ENCODE results near the gene GPHN. TPM values are rescaled to one million over a fixed set of nuclear protein-coding genes. Genes with fewer than 3 reads are reported as not detected.

Gene GPHN
- total RNA-seq, 2 donors from 2014 or later = 13.5 to 18.7 TPM

DNA sequence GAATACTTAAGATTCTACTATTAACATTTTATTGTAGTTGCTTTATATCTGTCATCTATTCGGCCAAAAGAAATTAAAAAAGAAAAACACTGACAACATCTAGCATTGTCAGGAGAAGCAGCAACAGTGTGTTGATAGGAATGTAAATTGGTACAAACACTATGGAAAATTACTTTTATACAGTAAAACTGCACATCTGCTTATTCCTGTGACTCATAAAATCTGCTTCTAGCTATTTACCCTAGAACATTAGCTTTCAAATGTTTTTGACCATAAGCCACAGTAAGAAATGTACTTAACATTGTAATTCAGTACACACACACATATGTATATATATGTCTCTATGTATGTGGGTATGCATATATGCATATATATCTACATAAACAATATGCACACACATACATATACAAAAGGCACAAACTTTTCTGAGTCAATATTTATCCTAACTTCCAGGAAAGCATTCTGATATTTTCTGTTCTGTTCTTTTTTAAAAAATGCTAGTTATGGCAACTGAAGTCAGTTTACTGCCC lies 402.4 kb downstream of the GPHN start:
- WGBS = 80% methylated on average over 1 of the region's 1 CpG
- intact Hi-C loops (cut with DNase I) = no loop called here
- no peak overlapping the region for H3K4me3 ChIP-seq
- no peaks in the 10 kb centered on the region for H3K36me3 ChIP-seq
- no peak for DNase-seq (ENCODE audit: low spot score)
- no peak for TF ChIP-seq POLR2A (IDR thresholded peaks at IDR 0.05)
- no peak for TF ChIP-seq POLR2AphosphoS5 (IDR thresholded peaks at IDR 0.05)
- no peak for TF ChIP-seq CTCF (IDR thresholded peaks at IDR 0.05)
- H3K27ac ChIP-seq = no peak overlapping the region
- no peaks in the 10 kb centered on the region for H3K4me1 ChIP-seq (replicated peaks)
- no peaks in the 10 kb centered on the region for H3K27me3 ChIP-seq (replicated peaks; ENCODE audit: insufficient read depth)
- no peaks in the 10 kb centered on the region for H3K9me3 ChIP-seq

DNA sequence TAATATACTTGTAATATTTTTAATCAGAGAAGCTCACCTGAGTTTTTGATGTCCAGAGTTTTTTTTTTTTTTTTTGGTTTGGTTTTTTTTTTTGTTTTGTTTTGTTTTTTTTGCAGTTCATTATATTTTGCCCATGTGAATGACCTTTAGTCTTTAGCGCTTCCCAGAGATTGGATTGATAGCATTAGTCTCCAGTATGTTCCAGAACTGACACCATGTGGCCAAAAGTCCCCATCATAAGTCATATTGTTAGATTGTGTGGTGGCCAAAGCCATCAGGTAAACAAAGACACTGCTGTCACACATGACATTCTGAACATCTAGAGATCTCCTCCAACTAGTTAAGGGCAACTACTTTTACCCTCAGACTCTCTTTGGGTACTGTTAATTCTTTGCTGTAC lies 408.5 kb downstream of the GPHN start:
- Histone ChIP-seq H3K27ac (no peak overlapping the region), H3K27me3 (replicated peaks; ENCODE audit: insufficient read depth) (no peaks in the 10 kb centered on the region), H3K4me3 (no peak overlapping the region), H3K36me3 (no peaks in the 10 kb centered on the region), H3K9me3 (no peaks in the 10 kb centered on the region), H3K4me1 (replicated peaks) (no peaks in the 10 kb centered on the region)
- intact Hi-C loops (cut with DNase I) = no loop called here
- WGBS = 95% methylated on average over 1 of the region's 1 CpG
- no peak for TF ChIP-seq POLR2AphosphoS5 (IDR thresholded peaks at IDR 0.05)
- TF ChIP-seq CTCF (IDR thresholded peaks at IDR 0.05) = no peak
- TF ChIP-seq POLR2A (IDR thresholded peaks at IDR 0.05) = no peak
- no peak for DNase-seq (ENCODE audit: low spot score)

DNA sequence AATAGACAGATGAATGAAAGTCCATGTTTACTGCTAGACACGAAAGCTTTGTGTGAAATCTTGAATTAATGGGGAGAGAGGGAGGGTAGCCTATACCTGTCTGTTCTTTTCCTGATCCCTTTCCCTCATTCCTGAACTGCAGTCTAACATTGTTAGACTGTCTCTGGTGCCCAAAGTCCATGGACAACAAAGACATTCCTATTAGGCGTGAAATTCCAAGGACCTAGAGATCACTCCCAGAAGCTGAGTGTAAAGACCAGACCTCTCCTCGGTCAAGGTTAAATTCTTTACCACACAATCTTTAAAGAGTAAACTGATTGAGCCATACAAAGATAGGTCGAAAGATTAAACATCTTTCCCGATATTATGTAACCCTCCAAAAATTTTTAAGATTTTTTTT lies 410.6 kb downstream of the GPHN start:
- intact Hi-C loops (cut with DNase I) = no loop called here
- no peak for DNase-seq (ENCODE audit: low spot score)
- H3K36me3 ChIP-seq = no peaks in the 10 kb centered on the region
- H3K9me3 ChIP-seq = no peaks in the 10 kb centered on the region
- no peak for TF ChIP-seq POLR2AphosphoS5 (IDR thresholded peaks at IDR 0.05)
- TF ChIP-seq POLR2A (IDR thresholded peaks at IDR 0.05) = no peak
- no peak for TF ChIP-seq CTCF (IDR thresholded peaks at IDR 0.05)
- 85% methylated on average over 5 of the region's 5 CpGs for WGBS
- H3K27ac ChIP-seq = no peak overlapping the region
- no peaks in the 10 kb centered on the region for H3K4me1 ChIP-seq (replicated peaks)
- no peaks in the 10 kb centered on the region for H3K27me3 ChIP-seq (replicated peaks; ENCODE audit: insufficient read depth)
- H3K4me3 ChIP-seq = no peak overlapping the region

DNA sequence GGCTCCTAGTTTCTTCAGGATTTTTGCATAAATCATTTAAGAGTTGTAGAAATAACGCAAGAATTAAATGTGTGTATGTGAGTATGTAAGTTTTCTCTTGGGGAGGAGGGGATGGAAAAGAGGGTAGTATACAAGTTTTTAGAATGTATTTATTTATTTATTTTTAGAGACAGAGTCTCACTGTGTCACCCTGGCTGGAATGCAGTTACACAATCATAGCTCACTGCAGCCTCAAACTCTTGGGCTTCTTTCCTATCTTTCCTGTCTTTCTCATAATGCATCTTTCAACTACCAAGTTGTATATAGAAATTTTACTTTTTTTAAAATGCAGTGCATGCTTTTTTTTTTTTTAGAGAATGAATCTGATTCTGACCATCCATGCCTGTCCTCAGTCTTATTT lies 412.2 kb downstream of the GPHN start:
- no peaks in the 10 kb centered on the region for H3K4me1 ChIP-seq (replicated peaks)
- H3K27me3 ChIP-seq (replicated peaks; ENCODE audit: insufficient read depth) = no peaks in the 10 kb centered on the region
- no peak for DNase-seq (ENCODE audit: low spot score)
- no peaks in the 10 kb centered on the region for H3K36me3 ChIP-seq
- no peak for TF ChIP-seq POLR2AphosphoS5 (IDR thresholded peaks at IDR 0.05)
- no peak for TF ChIP-seq POLR2A (IDR thresholded peaks at IDR 0.05)
- TF ChIP-seq CTCF (IDR thresholded peaks at IDR 0.05) = no peak
- WGBS = 95% methylated on average over 1 of the region's 1 CpG
- intact Hi-C loops (cut with DNase I) = no loop called here
- H3K27ac ChIP-seq = no peak overlapping the region
- no peaks in the 10 kb centered on the region for H3K9me3 ChIP-seq
- no peak overlapping the region for H3K4me3 ChIP-seq

DNA sequence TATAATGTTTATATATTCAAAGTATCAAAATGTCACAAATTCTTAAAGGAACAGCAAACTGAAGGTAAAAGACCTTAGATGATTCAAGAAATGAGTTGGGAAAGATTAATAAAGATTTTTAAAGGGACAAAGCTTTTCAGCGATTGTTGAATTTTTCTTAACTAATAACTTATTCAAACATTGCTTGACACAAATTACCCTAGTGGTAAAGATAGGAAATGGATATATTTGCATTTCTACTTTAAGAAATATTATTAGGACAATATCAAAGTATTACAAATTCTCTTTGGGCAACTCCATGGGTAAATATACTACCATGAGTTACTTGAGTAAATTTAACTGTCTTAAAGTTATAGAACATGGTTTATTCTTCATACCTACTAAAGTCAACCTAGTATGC lies 415.3 kb downstream of the GPHN start:
- Histone ChIP-seq H3K27ac (no peak overlapping the region), H3K27me3 (replicated peaks; ENCODE audit: insufficient read depth) (no peaks in the 10 kb centered on the region), H3K4me1 (replicated peaks) (no peaks in the 10 kb centered on the region), H3K9me3 (no peaks in the 10 kb centered on the region), H3K4me3 (no peak overlapping the region), H3K36me3 (no peaks in the 10 kb centered on the region)
- TF ChIP-seq POLR2AphosphoS5 (IDR thresholded peaks at IDR 0.05) (no peak), CTCF (IDR thresholded peaks at IDR 0.05) (peak in 1 of 4 experiments; percentile 39)
- intact Hi-C loops (cut with DNase I) = no loop called here
- no peak for DNase-seq (ENCODE audit: low spot score)
- WGBS = 100% methylated on average over 1 of the region's 1 CpG

All from prostate gland (tissue), 2 donors.